Skeletal muscle tissue (tissue), 4 donors: ENCODE measurements around the gene PCDHA12. TPM values are rescaled to one million over a fixed set of nuclear protein-coding genes. Genes with fewer than 3 reads are reported as not detected.
"Not testable (repeated sequence)": the region's sequence is repeated elsewhere in the genome, so short reads cannot be mapped to it uniquely, and the experiment has no call there.

Source experiments
- H3K27ac ChIP-seq: one replicate; pipeline ENCODE4 v1.7.0; 2013; ENCODE audit warnings: mild to moderate bottlenecking, low read depth, low read length, inconsistent platforms
- H3K27me3 ChIP-seq, 3 donors: one replicate each; pipeline ENCODE4 v1.7.0; 2013; ENCODE audit warnings: low read length in 3 of 3; ENCODE audit not compliant: control insufficient read depth in 3 of 3, insufficient read depth in 3 of 3
- H3K36me3 ChIP-seq, 3 donors: one replicate each; pipeline ENCODE4 v1.7.0; 2013; ENCODE audit warnings: low read length in 3 of 3; ENCODE audit not compliant: control insufficient read depth in 3 of 3, insufficient read depth in 3 of 3
- H3K4me1 ChIP-seq, 3 donors: one replicate each; pipeline ENCODE4 v1.7.0; 2013; ENCODE audit warnings: low read length in 3 of 3, mild to moderate bottlenecking in 3 of 3; ENCODE audit not compliant: control insufficient read depth in 3 of 3, insufficient read depth in 3 of 3
- H3K4me3 ChIP-seq, 3 donors: one replicate each; pipeline ENCODE4 v1.7.0; 2013; ENCODE audit warnings: low read length in 3 of 3
- H3K9ac ChIP-seq, 3 donors: one replicate each; pipeline ENCODE4 v1.7.0; 2013; ENCODE audit warnings: low read length in 3 of 3, mild to moderate bottlenecking in 3 of 3, moderate library complexity in 2 of 3, low read depth in 1 of 3
- H3K9me3 ChIP-seq, 3 donors: one replicate each; pipeline ENCODE4 v1.7.0; 2013; ENCODE audit warnings: low read length in 3 of 3; ENCODE audit not compliant: control insufficient read depth in 3 of 3
- total RNA-seq: library from RNA; depleted of rRNA; stranded (reverse); fragments of >200 nt; gene quantifications from one replicate; pipeline ENCODE4 v1.2.3, GENCODE V29; 2014
- donor health status: Osteomylitis.

The PCDHA12 gene
- total RNA-seq, 1 donor from 2014 or later: not detected

DNA sequence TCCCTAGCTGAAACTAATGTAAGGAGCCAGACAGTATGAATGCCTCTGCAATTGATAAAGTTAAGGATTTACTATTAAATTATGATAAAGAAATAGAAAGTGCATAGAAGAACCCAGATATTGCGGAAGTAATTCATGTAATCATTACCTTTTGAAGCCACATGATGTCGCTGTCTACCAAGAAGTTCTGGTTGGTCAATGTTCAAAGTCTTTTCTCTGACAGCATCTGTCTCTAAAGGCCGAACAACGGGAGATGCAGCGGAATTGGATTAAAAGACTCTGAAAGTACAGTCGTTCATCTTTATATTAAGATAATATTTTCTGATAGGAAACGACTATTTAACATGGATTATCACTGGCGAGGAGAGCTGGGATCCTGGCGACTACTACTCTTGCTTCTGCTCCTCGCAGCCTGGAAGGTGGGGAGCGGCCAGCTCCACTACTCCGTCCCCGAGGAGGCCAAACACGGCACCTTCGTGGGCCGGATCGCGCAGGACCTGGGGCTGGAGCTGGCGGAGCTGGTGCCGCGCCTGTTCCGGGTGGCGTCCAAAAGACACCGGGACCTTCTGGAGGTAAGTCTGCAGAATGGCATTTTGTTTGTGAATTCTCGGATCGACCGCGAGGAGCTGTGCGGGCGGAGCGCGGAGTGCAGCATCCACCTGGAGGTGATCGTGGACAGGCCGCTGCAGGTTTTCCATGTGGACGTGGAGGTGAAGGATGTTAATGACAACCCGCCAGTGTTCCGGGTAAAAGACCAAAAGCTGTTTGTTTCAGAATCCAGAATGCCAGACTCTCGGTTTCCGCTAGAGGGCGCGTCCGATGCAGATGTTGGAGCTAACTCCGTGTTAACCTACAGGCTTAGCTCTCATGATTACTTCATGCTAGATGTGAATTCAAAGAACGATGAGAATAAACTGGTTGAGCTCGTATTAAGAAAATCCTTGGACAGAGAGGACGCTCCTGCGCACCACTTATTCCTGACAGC, 33.8 kb upstream of the PCDHA12 start, which contains the start of gene PCDHA8:
Gene PCDHA8, plus strand, starts transcription at position 210 of the 985 bp plus-strand sequence. Its CDS starts 135 bp downstream, at position 345.
- Histone ChIP-seq H3K4me1 (no peaks in the 10 kb centered on the region), H3K27ac (no peak within 1 kb of the TSS), H3K36me3 (no peaks in the 10 kb centered on the region), H3K9ac (no peak within 1 kb of the TSS), H3K27me3 (peaks cover 0 to 2% (median 0%) of the 10 kb centered on the region in 3 donors), H3K4me3 (no peak within 1 kb of the TSS), H3K9me3 (peaks cover 2 to 15% (median 3%) of the 10 kb centered on the region in 3 donors)

DNA sequence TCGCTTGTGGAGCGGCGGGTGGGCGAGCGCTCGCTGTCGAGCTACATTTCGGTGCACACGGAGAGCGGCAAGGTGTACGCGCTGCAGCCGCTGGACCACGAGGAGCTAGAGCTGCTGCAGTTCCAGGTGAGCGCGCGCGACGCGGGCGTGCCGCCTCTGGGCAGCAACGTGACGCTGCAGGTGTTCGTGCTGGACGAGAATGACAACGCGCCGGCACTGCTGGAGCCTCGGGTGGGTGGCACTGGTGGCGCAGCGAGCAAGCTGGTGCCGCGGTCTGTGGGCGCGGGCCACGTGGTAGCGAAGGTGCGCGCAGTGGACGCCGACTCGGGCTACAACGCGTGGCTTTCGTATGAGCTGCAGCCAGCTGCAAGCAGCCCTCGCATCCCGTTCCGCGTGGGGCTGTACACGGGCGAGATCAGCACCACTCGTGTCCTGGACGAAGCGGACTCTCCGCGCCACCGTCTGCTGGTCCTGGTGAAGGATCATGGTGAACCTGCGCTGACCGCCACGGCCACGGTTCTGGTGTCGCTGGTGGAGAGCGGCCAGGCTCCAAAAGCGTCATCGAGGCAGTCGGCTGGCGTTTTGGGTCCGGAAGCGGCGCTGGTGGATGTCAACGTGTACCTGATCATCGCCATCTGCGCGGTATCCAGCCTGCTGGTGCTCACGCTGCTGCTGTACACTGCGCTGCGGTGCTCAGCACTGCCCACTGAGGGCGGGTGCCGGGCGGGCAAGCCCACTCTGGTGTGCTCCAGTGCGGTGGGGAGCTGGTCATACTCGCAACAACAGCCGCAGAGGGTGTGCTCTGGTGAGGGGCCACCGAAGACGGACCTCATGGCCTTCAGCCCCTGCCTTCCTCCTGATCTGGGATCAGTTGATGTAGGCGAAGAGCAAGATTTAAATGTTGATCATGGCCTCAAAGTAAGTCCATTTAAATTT, 32.0 kb upstream of the PCDHA12 start:
- no peaks in the 10 kb centered on the region for H3K36me3 ChIP-seq
- no peak overlapping the region for H3K9ac ChIP-seq
- no peaks in the 10 kb centered on the region for H3K4me1 ChIP-seq
- peaks cover 0 to 5% (median 0%) of the 10 kb centered on the region in 3 donors for H3K27me3 ChIP-seq
- H3K4me3 ChIP-seq: no peak overlapping the region
- H3K27ac ChIP-seq: no peak overlapping the region
- H3K9me3 ChIP-seq: peaks cover 2 to 13% (median 3%) of the 10 kb centered on the region in 3 donors

DNA sequence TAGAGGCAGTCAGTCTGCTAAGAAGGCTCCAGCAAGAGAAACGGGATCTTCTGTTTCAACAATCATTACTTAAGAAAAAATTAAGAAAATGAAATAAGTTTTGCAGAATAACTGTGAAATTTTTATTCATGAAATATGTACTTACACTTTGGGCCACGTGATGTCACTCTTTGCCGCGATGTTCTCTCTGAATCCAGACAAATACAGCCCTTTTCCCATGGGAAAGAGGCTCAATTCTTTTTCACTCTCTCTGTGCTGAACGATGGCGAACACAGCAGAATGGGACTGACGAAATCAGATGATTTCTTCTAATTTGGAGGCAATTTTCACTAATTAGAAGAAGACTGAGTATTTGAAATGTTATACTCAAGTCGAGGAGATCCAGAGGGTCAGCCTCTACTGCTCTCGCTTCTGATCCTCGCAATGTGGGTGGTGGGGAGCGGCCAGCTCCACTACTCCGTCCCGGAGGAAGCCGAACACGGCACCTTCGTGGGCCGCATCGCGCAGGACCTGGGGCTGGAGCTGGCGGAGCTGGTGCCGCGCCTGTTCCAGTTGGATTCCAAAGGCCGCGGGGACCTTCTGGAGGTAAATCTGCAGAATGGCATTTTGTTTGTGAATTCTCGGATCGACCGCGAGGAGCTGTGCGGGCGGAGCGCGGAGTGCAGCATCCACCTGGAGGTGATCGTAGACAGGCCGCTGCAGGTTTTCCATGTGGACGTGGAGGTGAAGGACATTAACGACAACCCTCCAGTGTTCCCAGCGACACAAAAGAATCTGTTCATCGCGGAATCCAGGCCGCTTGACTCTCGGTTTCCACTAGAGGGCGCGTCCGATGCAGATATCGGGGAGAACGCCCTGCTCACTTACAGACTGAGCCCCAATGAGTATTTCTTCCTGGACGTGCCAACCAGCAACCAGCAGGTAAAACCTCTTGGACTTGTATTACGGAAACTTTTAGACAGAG, 26.7 kb upstream of the PCDHA12 start, which contains the start of gene PCDHA9:
Gene PCDHA9, plus strand, starts transcription at position 244 of the 964 bp plus-strand sequence. Its CDS starts 114 bp downstream, at position 358.
- H3K9me3 ChIP-seq: peaks cover 0 to 15% (median 0%) of the 10 kb centered on the region in 3 donors
- H3K27ac ChIP-seq, H3K36me3 ChIP-seq, H3K27me3 ChIP-seq, H3K4me3 ChIP-seq, H3K9ac ChIP-seq, H3K4me1 ChIP-seq: not testable (repeated sequence)

GRCh38 chr5:140849831-140850634, 25.1 kb upstream of the PCDHA12 start:
- not testable (repeated sequence) for H3K27ac ChIP-seq, H3K4me1 ChIP-seq, H3K4me3 ChIP-seq, H3K27me3 ChIP-seq, H3K36me3 ChIP-seq, H3K9ac ChIP-seq
- H3K9me3 ChIP-seq: peaks cover 0 to 15% (median 0%) of the 10 kb centered on the region in 3 donors

- peaks cover 2 to 13% (median 3%) of the 10 kb centered on the region in 3 donors for H3K9me3 ChIP-seq
- H3K36me3 ChIP-seq: no peaks in the 10 kb centered on the region
- no peak within 1 kb of the TSS for H3K9ac ChIP-seq
- H3K27me3 ChIP-seq: no peaks in the 10 kb centered on the region
- H3K27ac ChIP-seq: no peak within 1 kb of the TSS
- no peak within 1 kb of the TSS for H3K4me3 ChIP-seq
- no peaks in the 10 kb centered on the region for H3K4me1 ChIP-seq
These were observed 19.1 kb upstream of the PCDHA12 start, which contains the start of gene PCDHA10 for GRCh38 chr5:140855772-140856674. PCDHA10 (plus strand) TSS chr5:140855897; CDS start chr5:140856049, 152 bp downstream.

- Histone ChIP-seq H3K9ac (no peak overlapping the region), H3K27ac (no peak overlapping the region), H3K4me3 (no peak overlapping the region), H3K9me3 (peaks cover 7 to 13% (median 12%) of the 10 kb centered on the region in 3 donors), H3K4me1 (no peaks in the 10 kb centered on the region), H3K36me3 (no peaks in the 10 kb centered on the region), H3K27me3 (no peaks in the 10 kb centered on the region)
These were observed 17.7 kb upstream of the PCDHA12 start for GRCh38 chr5:140857177-140857986.

GRCh38 chr5:140857987-140858240, 17.2 kb upstream of the PCDHA12 start:
- H3K36me3 ChIP-seq: no peaks in the 10 kb centered on the region
- no peak overlapping the region for H3K4me3 ChIP-seq
- H3K27me3 ChIP-seq: peaks cover 0 to under 1% (median 0%) of the 10 kb centered on the region in 3 donors
- H3K9me3 ChIP-seq: peaks cover 7 to 19% (median 12%) of the 10 kb centered on the region in 3 donors
- no peak overlapping the region for H3K9ac ChIP-seq
- no peak overlapping the region for H3K27ac ChIP-seq
- no peaks in the 10 kb centered on the region for H3K4me1 ChIP-seq
